PC-9 (cell line): Measurements from ENCODE around the gene ZNF587. TPM values are rescaled to one million over a fixed set of nuclear protein-coding genes. Genes with fewer than 3 reads are reported as not detected.
"Not testable (repeated sequence)": the region's sequence is repeated elsewhere in the genome, so short reads cannot be mapped to it uniquely, and the experiment has no call there.

Source experiments
- BruUV-seq: library from RNA; stranded (reverse); fragments of 400-500 nt; replicated peaks from 2 replicates; lab custom pipeline; 2021; lab: Mats Ljungman, UMichigan
- CTCF ChIA-PET: fragments of 300-600 bp; sonication (Branson Sonifier 250); formaldehyde crosslinking; loops from one replicate; lab custom pipeline; 2022; ENCODE audit warnings: antibody characterized with exemption; lab: Charles Lee
- POLR2A ChIA-PET: fragments of 300-600 bp; sonication (Branson Sonifier 250); formaldehyde crosslinking; loops from one replicate; lab custom pipeline; 2022; ENCODE audit warnings: antibody characterized with exemption; ENCODE audit not compliant: unreplicated experiment; lab: Charles Lee
- DNase-seq, 2 experiments: peaks; one replicate each; pipeline versions ENCODE4 v3.0.0 to v3.0.0-alpha.2; 2015 to 2022; ENCODE audit warnings: mixed read lengths in 1 of 2
- H2AFZ ChIP-seq: fragments of 200-600 bp; sonication (generic); 2 replicates; pipeline ENCODE4 v1.8.1; 2017; ENCODE audit warnings: antibody characterized with exemption
- H3F3A ChIP-seq: fragments of 200-600 bp; sonication (generic); 2 replicates; pipeline ENCODE4 v1.8.1; 2017; ENCODE audit warnings: antibody characterized with exemption, mild to moderate bottlenecking, low read depth; ENCODE audit not compliant: insufficient read depth
- H3K27ac ChIP-seq: fragments of 200-600 bp; sonication (generic); 2 replicates; pipeline ENCODE4 v1.6.1; 2016; ENCODE audit warnings: mixed run types
- H3K27me3 ChIP-seq: fragments of 200-600 bp; sonication (generic); 2 replicates; pipeline ENCODE4 v1.6.1; 2016; ENCODE audit warnings: low read depth, mixed run types; ENCODE audit not compliant: insufficient read depth
- H3K36me3 ChIP-seq: fragments of 200-600 bp; sonication (generic); 2 replicates; pipeline ENCODE4 v1.6.1; 2016; ENCODE audit warnings: low read depth, mixed run types
- H3K4me1 ChIP-seq: fragments of 200-600 bp; sonication (generic); replicated peaks from 2 replicates; pipeline ENCODE4 v1.6.1; 2016; ENCODE audit warnings: mixed run types; ENCODE audit not compliant: insufficient read depth
- H3K4me2 ChIP-seq: fragments of 200-600 bp; sonication (generic); 2 replicates; pipeline ENCODE4 v1.6.1; 2017; ENCODE audit warnings: mixed run types
- H3K4me3 ChIP-seq: fragments of 200-600 bp; sonication (generic); 2 replicates; pipeline ENCODE4 v1.6.1; 2016; ENCODE audit warnings: mixed run types
- H3K79me2 ChIP-seq: fragments of 200-600 bp; sonication (generic); 2 replicates; pipeline ENCODE4 v1.6.1; 2017; ENCODE audit warnings: low read depth, mixed run types
- H3K9me2 ChIP-seq: fragments of 200-600 bp; sonication (generic); 2 replicates; pipeline ENCODE4 v1.8.1; 2017; ENCODE audit warnings: mild to moderate bottlenecking; ENCODE audit not compliant: insufficient read depth
- H3K9me3 ChIP-seq: fragments of 200-600 bp; sonication (generic); 2 replicates; pipeline ENCODE4 v1.8.1; 2016; ENCODE audit warnings: low read depth; ENCODE audit not compliant: insufficient read depth
- H4K20me1 ChIP-seq: fragments of 200-600 bp; sonication (generic); 2 replicates; pipeline ENCODE4 v1.8.1; 2017; ENCODE audit not compliant: insufficient read depth
- EZH2 ChIP-seq: fragments of 200-600 bp; sonication (generic); IDR thresholded peaks from 2 replicates; pipeline ENCODE4 v1.8.0; 2017; ENCODE audit warnings: antibody characterized with exemption, low read depth
- intact Hi-C: fragments of 100-400 bp; cut with micrococcal nuclease; formaldehyde crosslinking; loops from one replicate; pipeline ENCODE4 v1.10.0; 2022; ENCODE audit not compliant: unreplicated experiment
- total RNA-seq: library from RNA; stranded (reverse); gene quantifications from 2 replicates; pipeline ENCODE4 v1.2.3, GENCODE V29; 2021
- TF ChIP-seq, protein P1 (sequence below): fragments of 200-600 bp; sonication (generic); conservative IDR thresholded peaks from 2 replicates; pipeline ENCODE4 v1.6.1; 2017; ENCODE audit warnings: mixed run types, antibody characterized with exemption, mild to moderate bottlenecking, moderate library complexity

ZNF587 gene
- total RNA-seq, 1 experiment from 2014 or later: 68.0 TPM

DNA sequence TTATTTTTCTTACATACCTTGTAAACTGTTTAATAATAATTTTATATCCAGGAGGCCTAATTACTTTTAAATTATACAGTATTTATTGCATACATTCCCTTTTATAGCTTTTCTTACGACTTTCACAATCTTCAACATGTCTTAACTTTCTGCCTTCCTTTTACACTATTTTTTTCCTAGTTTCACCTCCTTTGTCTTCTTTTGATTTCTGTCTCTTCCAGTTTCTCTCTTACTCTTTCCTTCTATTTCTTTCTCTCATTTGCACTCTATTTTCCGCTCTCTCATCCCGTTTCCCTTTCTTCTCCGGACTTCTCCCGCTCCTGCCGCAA, 46.4 kb upstream of the ZNF587 start:
- peaks cover 31% of the 10 kb centered on the region for H3K4me1 ChIP-seq
- intact Hi-C loops: no loop called here

DNA sequence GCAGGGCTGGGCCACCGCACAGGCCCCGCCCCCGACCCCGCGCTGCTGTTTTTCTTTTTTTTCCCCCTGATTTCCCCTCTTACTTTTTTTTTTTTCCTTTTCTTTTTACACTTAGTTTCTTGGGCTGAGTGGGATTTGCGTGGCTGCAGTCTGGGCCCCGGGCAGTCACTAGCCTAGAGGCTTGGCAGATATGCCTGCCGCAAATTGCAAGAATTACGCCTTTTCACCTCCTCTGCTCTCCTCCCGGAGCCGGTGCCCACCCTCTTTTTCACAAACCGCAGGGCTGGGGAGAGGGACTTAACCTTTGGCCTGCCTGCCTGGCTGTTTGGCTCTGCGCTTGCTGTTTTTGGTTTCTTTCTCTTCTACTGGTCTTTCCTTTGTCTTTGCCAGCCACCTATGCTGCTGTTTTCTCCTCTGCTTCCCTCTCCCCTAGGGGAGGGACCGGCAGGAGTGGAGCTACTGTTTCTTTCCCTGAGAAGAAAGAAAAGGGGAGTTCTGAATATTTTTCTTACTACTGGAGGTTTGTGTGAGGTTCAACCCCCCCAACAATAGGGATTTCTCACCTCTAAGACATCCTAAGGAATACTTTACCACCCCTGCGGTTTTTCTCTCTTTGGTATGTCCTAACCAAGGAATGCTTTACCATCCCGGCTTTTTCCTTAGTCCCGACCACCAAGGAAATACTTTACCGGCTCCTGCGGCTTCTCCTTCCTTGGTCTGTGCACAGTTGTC, 45.9 kb upstream of the ZNF587 start:
- H3K36me3 ChIP-seq: peaks cover 21% of the 10 kb centered on the region; the same call in 1 of the 2 replicates
- peak overlapping the region; percentile 61 for H3K27ac ChIP-seq
- H3K9me2 ChIP-seq: no peaks in the 10 kb centered on the region
- H3K27me3 ChIP-seq: no peaks in the 10 kb centered on the region
- H3K4me2 ChIP-seq: peak overlapping the region; percentile 82
- H3F3A ChIP-seq: peaks cover 33% of the 10 kb centered on the region
- ChIA-PET CTCF (no interaction called here), POLR2A (interaction anchor here (0.5 to 1.3 kb wide), 4 partner anchors 11 to 443 kb away, joined by 3 to 28 read pairs (median 10); partner anchors contain the start of gene ZNF552)
- peak overlapping the region; percentile 74 for H2AFZ ChIP-seq
- H3K79me2 ChIP-seq: peaks cover 16% of the 10 kb centered on the region; the same call in 1 of the 2 replicates
- peak; percentile 53 to 64 for DNase-seq
- peak overlapping the region; percentile 61 for H3K4me3 ChIP-seq
- H4K20me1 ChIP-seq: no peaks in the 10 kb centered on the region
- BruUV-seq: TSS peak; percentile 19
- intact Hi-C loops: loop anchor here (1.0 kb wide), 1 partner anchor 11 kb away; the partner anchor contains the start of gene ZNF552
- no peaks in the 10 kb centered on the region for H3K9me3 ChIP-seq
- TF ChIP-seq, protein P1, sequence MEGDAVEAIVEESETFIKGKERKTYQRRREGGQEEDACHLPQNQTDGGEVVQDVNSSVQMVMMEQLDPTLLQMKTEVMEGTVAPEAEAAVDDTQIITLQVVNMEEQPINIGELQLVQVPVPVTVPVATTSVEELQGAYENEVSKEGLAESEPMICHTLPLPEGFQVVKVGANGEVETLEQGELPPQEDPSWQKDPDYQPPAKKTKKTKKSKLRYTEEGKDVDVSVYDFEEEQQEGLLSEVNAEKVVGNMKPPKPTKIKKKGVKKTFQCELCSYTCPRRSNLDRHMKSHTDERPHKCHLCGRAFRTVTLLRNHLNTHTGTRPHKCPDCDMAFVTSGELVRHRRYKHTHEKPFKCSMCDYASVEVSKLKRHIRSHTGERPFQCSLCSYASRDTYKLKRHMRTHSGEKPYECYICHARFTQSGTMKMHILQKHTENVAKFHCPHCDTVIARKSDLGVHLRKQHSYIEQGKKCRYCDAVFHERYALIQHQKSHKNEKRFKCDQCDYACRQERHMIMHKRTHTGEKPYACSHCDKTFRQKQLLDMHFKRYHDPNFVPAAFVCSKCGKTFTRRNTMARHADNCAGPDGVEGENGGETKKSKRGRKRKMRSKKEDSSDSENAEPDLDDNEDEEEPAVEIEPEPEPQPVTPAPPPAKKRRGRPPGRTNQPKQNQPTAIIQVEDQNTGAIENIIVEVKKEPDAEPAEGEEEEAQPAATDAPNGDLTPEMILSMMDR: no peak
- no peak for TF ChIP-seq EZH2
- H3K4me1 ChIP-seq: peaks cover 30% of the 10 kb centered on the region

More for the DNA sequence above, 46.4 kb upstream of the ZNF587 start:
- no peaks in the 10 kb centered on the region for H3K27me3 ChIP-seq
- CTCF ChIA-PET: no interaction called here
- no peaks in the 10 kb centered on the region for H3K9me2 ChIP-seq
- no peak for TF ChIP-seq EZH2
- TF ChIP-seq, protein P1: no peak
- H4K20me1 ChIP-seq: no peaks in the 10 kb centered on the region
- peaks cover 16% of the 10 kb centered on the region; the same call in 1 of the 2 replicates for H3K79me2 ChIP-seq
- peaks cover 18% of the 10 kb centered on the region; the same call in 1 of the 2 replicates for H3K36me3 ChIP-seq
- DNase-seq: no peak
- POLR2A ChIA-PET: interaction anchor here (0.6 to 1.3 kb wide), 2 partner anchors 12 to 16 kb away, joined by 3 to 14 read pairs; partner anchors contain the start of gene ZNF552
- peak overlapping the region; percentile 61 for H3K4me3 ChIP-seq
- peaks cover 38% of the 10 kb centered on the region for H3F3A ChIP-seq
- H3K27ac ChIP-seq: peak overlapping the region; percentile 61
- peak overlapping the region; percentile 74; the same call in 1 of the 2 replicates for H2AFZ ChIP-seq
- no TSS peak for BruUV-seq
- H3K9me3 ChIP-seq: no peaks in the 10 kb centered on the region
- H3K4me2 ChIP-seq: peak overlapping the region; percentile 82

DNA sequence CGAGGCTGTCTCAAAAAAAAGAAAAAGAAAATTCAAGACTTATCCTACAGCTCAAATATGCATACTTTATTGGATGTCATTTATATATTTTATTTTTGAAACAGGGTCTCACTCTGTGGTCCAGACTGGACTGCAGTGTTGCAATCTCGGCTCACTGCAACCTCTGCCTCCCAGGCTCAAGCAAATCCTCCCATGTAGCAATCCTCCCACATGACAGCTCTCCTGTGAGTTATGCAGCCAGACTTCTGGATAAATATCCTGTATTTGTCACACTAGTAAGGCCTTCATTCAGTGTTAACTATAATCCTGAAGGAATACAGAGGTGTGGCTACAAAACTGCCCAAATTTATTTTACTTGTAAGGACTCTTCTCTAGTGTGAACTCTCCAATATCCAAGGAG, 42.1 kb upstream of the ZNF587 start:
- no peaks in the 10 kb centered on the region for H3K27me3 ChIP-seq
- ChIA-PET POLR2A (no interaction called here), CTCF (no interaction called here)
- peaks cover 17% of the 10 kb centered on the region for H3F3A ChIP-seq
- H3K9me2 ChIP-seq: no peaks in the 10 kb centered on the region
- peaks cover 18% of the 10 kb centered on the region for H3K4me1 ChIP-seq
- DNase-seq: no peak
- no peak overlapping the region for H3K4me3 ChIP-seq
- H3K36me3 ChIP-seq: peaks cover 29% of the 10 kb centered on the region; the same call in 1 of the 2 replicates
- no peak overlapping the region for H2AFZ ChIP-seq
- intact Hi-C loops: no loop called here
- no peaks in the 10 kb centered on the region; the same call in 1 of the 2 replicates for H4K20me1 ChIP-seq
- no peaks in the 10 kb centered on the region for H3K9me3 ChIP-seq
- no TSS peak for BruUV-seq
- no peak overlapping the region for H3K4me2 ChIP-seq
- TF ChIP-seq, protein P1: no peak
- no peak for TF ChIP-seq EZH2
- H3K79me2 ChIP-seq: peaks cover 13% of the 10 kb centered on the region; the same call in 1 of the 2 replicates
- H3K27ac ChIP-seq: no peak overlapping the region

DNA sequence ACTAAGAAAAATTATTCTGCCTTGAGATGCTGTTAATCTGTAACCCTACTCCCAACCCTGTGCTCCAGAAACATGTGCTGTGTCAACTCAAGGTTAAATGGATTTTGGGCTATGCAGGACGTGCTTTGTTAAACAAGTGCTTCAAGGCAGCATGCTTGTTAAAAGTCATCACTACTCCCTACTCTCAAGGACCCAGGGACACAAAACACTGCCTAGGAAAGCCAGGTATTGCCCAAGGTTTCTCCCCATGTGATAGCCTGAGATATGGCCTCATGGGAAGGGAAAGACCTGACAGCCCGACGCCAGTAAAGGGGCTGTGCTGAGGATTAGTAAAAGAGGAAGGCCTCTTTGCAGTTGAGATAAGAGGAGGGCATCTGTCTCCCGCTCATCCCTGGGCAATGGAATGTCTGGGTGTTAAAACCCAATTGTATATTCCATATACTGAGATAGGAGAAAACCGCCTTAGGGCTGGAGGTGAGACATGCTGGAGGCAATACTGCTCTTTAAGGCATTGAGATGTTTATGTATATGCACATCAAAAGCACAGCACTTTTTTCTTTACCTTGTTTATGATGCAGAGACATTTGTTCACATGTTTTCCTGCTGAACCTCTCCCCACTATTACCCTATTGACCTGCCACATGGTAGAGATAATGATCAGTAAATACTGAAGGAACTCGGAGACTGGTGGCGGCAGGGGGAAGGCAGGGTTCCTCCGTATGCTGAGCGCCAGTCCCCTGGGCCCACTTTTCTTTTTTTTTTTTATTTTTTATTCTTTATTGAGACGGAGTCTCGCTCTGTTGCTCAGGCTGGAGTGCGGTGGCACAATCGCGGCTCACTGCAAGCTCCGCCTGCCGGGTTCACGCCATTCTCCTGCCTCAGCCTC, 39.0 kb upstream of the ZNF587 start:
- H3K4me2 ChIP-seq, H2AFZ ChIP-seq, POLR2A ChIA-PET, BruUV-seq, intact Hi-C loops, H3K4me3 ChIP-seq, H3F3A ChIP-seq, H4K20me1 ChIP-seq, H3K9me3 ChIP-seq, DNase-seq, H3K27me3 ChIP-seq, CTCF ChIA-PET, H3K27ac ChIP-seq, H3K9me2 ChIP-seq: not testable (repeated sequence)
- Histone ChIP-seq H3K79me2 (peaks cover 22% of the 10 kb centered on the region), H3K4me1 (peaks cover 16% of the 10 kb centered on the region), H3K36me3 (peaks cover 35% of the 10 kb centered on the region; the same call in 1 of the 2 replicates)
